Tibial nerve (tissue), 4 donors: ENCODE results near the gene SHISA6.

ENCODE experiments used
- EP300 ChIP-seq, 2 donors: sonication (generic); formaldehyde crosslinking; IDR thresholded peaks; one replicate each; pipeline ENCODE4 v1.6.1; 2017; ENCODE audit warnings: antibody characterized with exemption in 2 of 2, mild to moderate bottlenecking in 1 of 2
- POLR2A ChIP-seq, 2 donors: fragments of 450-650 bp; IDR thresholded peaks; one replicate each; pipeline ENCODE4 v1.6.1; 2017; ENCODE audit warnings: antibody characterized with exemption in 2 of 2, mild to moderate bottlenecking in 2 of 2, moderate library complexity in 2 of 2
- TF ChIP-seq, protein P1 (sequence below), 5 experiments: fragments of 200-600 bp in 3 of 5; fragments of 450-650 bp in 2 of 5; sonication (generic) in 3 of 5; IDR thresholded peaks; one replicate each; pipeline ENCODE4 v1.5.1; 2016 to 2019; ENCODE audit warnings: antibody characterized with exemption in 5 of 5, mild to moderate bottlenecking in 3 of 5, moderate library complexity in 2 of 5

GRCh38 chr17:11490171-11490755 lies 249.2 kb downstream of the SHISA6 start:
- TF ChIP-seq, protein P1, sequence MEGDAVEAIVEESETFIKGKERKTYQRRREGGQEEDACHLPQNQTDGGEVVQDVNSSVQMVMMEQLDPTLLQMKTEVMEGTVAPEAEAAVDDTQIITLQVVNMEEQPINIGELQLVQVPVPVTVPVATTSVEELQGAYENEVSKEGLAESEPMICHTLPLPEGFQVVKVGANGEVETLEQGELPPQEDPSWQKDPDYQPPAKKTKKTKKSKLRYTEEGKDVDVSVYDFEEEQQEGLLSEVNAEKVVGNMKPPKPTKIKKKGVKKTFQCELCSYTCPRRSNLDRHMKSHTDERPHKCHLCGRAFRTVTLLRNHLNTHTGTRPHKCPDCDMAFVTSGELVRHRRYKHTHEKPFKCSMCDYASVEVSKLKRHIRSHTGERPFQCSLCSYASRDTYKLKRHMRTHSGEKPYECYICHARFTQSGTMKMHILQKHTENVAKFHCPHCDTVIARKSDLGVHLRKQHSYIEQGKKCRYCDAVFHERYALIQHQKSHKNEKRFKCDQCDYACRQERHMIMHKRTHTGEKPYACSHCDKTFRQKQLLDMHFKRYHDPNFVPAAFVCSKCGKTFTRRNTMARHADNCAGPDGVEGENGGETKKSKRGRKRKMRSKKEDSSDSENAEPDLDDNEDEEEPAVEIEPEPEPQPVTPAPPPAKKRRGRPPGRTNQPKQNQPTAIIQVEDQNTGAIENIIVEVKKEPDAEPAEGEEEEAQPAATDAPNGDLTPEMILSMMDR (IDR thresholded peaks at IDR 0.05), result no peak
- TF ChIP-seq POLR2A (IDR thresholded peaks at IDR 0.05) (no peak), EP300 (IDR thresholded peaks at IDR 0.05) (no peak)
